Measurements from ENCODE around the gene BROX.
A peak's percentile ranks its signal among the peaks of the same experiment; 100 is the strongest.

Gene BROX

DNA sequence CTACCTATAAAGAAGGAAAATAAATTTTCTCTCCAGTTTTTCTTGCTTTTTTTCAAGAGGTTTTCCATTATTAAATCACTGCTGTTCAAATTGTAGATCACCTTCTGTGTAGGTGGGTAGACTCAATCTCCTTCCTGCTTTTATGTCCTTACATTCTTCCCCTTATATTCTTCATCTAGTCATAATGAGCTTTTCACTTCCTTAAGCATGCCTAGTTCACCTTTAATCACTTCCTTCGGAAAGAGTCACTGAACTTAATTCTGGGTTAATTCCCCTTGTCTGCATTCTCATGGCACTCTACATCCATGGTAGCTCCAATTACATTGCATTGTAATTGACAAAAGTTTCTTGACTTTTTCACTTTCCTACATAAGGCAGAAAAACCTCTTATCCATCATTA is 18.5 kb downstream of the BROX start:
- in situ Hi-C loops (cut with MboI; ENCODE audit: low pct_unique_long_range_greater_than_20kb, low sequenced_read_pairs, unreplicated experiment): no loop called here
- TF ChIP-seq, protein P1, sequence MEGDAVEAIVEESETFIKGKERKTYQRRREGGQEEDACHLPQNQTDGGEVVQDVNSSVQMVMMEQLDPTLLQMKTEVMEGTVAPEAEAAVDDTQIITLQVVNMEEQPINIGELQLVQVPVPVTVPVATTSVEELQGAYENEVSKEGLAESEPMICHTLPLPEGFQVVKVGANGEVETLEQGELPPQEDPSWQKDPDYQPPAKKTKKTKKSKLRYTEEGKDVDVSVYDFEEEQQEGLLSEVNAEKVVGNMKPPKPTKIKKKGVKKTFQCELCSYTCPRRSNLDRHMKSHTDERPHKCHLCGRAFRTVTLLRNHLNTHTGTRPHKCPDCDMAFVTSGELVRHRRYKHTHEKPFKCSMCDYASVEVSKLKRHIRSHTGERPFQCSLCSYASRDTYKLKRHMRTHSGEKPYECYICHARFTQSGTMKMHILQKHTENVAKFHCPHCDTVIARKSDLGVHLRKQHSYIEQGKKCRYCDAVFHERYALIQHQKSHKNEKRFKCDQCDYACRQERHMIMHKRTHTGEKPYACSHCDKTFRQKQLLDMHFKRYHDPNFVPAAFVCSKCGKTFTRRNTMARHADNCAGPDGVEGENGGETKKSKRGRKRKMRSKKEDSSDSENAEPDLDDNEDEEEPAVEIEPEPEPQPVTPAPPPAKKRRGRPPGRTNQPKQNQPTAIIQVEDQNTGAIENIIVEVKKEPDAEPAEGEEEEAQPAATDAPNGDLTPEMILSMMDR (IDR thresholded peaks at IDR 0.05; ENCODE audit: extremely low read depth, insufficient read depth, missing control alignments): no peak
- DNase-seq (ENCODE audit: low spot score): no peak

DNA sequence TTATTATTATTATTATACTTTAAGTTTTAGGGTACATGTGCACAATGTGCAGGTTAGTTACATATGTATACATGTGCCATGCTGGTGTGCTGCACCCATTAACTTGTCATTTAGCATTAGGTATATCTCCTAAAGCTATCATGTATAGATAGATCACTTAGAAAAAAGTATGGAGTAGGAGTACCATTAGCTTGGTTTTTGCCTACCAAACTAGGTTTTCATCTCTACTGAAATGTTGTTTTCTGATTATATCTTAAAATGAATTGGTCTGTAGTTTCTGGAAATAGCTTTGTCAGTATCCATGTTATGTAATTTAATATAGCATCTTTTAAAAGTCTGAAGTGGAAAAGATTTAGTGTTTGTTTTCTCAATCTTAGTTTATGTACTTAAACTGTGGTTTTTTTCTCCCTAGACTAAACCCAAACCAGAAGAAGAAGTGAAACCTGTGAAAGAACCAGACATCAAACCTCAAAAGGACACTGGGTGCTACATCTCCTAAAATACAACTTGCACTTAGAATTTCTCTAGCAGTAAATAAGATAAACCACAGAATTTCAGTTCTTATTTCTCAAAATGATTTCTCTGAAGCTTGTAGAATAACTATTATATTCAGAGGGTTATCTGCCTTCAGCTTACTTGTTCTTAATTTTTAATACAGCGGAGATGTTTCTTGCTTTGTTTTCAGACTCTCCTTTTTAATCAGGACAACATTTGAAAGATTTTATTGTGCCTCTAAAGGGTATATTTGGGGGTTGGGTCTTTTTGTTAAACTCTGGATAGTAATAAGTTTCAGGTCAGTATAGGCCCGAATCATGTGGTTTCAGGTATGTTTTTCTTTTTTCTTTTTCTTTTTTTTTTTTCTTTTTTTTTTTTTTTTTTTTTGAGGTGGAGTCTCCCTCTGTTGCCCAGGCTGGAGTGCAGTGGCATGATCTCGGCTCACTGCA is 20.1 kb downstream of the BROX start:
- TF ChIP-seq, protein P1 (IDR thresholded peaks at IDR 0.05; ENCODE audit: extremely low read depth, insufficient read depth, missing control alignments): no peak
- in situ Hi-C loops (cut with MboI; ENCODE audit: low pct_unique_long_range_greater_than_20kb, low sequenced_read_pairs, unreplicated experiment): no loop called here
- peak; percentile 56 for DNase-seq (ENCODE audit: low spot score)

DNA sequence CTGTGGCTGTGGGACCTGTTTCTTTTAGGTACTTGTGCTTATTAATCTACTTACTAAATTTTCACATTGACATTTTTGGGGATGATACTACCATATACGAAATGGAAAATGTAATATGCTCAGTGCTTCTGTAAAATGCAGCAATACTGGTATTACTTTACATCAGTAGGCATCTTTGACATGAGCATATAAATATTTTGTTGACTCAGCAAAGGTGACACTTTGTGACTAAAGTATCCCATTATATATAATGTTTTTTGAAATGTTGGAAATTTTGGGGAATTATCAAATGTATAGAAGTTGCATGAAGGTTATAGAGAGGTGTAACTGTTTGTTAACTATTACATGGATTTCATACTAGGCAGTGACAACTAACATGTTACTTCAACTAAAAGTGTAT is 22.4 kb downstream of the BROX start:
- in situ Hi-C loops (cut with MboI; ENCODE audit: low pct_unique_long_range_greater_than_20kb, low sequenced_read_pairs, unreplicated experiment): no loop called here
- DNase-seq (ENCODE audit: low spot score): no peak
- TF ChIP-seq, protein P1 (IDR thresholded peaks at IDR 0.05; ENCODE audit: extremely low read depth, insufficient read depth, missing control alignments): no peak

DNA sequence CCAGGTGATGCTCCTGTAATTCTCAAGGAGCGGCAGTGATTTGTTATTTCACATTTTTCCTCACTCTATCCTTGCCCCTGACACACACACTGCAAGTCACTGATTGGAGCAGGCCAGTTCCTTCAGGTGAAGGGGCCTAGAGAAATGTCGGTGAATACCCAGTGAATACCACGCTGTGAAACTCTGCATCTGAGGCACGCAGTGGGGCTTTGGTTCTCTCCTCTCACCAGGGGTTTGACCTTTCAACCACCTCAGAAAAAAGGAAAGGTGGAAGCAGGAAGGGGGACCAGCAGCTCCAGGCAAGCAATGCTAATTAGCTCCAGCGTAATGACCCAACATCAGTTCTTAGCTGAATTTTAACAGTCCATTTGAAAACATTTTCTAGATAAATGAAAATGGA is 24.1 kb downstream of the BROX start:
- TF ChIP-seq, protein P1 (IDR thresholded peaks at IDR 0.05; ENCODE audit: extremely low read depth, insufficient read depth, missing control alignments): no peak
- no peak for DNase-seq (ENCODE audit: low spot score)
- in situ Hi-C loops (cut with MboI; ENCODE audit: low pct_unique_long_range_greater_than_20kb, low sequenced_read_pairs, unreplicated experiment): no loop called here

DNA sequence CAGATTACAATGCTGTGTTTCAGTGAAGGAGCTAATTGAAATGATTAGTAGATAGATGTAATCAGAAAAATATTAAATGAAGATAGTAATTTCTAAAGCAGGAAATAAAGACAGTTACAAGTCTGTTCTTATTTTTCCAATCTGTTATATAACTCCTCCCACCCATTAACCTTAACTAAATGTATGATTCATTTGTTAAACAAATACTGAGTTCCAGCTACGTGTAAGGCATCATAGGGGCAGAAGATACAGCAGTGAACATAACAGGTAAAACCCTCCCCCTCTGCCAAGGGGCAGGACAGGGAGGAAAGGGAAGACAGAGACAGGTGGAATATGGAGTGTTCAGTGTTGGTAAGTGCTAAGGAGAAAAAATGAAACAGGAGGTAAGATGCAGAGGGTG is 24.6 kb downstream of the BROX start, which contains the start of gene FAM177B:
TSS of gene FAM177B (plus strand) at position 231 of the 400 bp plus-strand sequence. CDS start 9,344 bp downstream, outside the sequence.
- TF ChIP-seq, protein P1 (IDR thresholded peaks at IDR 0.05; ENCODE audit: extremely low read depth, insufficient read depth, missing control alignments): no peak
- no peak for DNase-seq (ENCODE audit: low spot score)
- in situ Hi-C loops (cut with MboI; ENCODE audit: low pct_unique_long_range_greater_than_20kb, low sequenced_read_pairs, unreplicated experiment): no loop called here

DNA sequence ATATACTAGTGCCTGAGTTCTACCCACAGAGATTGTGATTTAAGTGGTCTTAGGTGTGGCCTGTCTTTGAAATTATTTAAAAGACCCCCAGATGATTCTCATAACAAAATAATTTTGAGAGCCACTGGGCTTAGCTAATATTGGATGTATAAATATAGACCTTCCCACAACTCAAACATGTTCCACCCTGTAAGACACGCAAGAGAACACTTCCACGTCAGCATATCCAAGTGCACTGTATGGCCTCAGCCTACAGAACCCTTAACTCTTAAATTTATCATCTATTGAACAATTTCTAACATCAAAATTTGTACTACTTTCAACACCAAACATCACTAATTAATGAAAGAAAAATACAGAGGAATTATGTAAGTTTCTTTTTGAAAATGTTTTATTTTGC is 27.1 kb downstream of the BROX start:
- TF ChIP-seq, protein P1 (IDR thresholded peaks at IDR 0.05; ENCODE audit: extremely low read depth, insufficient read depth, missing control alignments): no peak
- in situ Hi-C loops (cut with MboI; ENCODE audit: low pct_unique_long_range_greater_than_20kb, low sequenced_read_pairs, unreplicated experiment): no loop called here
- DNase-seq (ENCODE audit: low spot score): no peak

Data from GM13977 (cell line).